Hippocampal formation (tissue), 2 donors: ENCODE data around the gene PARD3B.
"Not testable (repeated sequence)": the region's sequence is repeated elsewhere in the genome, so short reads cannot be mapped to it uniquely, and the experiment has no call there.

Source experiments
- DNase-seq, 2 donors: peaks; one replicate each; lab custom pipeline; 2025; lab: John Stamatoyannopoulos, UW

PARD3B gene

DNA sequence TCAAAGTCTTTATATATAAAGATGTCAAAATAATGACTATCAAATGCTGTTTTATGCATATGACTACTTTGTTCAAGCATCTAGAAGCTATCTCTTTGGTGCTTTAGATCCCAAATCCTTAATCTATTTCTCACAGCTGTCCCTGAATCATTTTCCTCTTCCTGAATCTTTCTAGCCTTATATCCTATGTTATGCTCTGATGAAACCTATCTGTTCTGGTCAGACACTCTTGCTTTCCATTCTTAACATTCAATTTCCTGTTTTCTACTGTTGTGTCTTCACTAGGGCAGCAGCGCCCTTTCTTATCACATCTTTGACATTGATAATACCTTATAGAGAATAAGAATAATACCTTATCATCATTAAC is 6.3 kb upstream of the PARD3B start:
- DNase-seq = no peak

DNA sequence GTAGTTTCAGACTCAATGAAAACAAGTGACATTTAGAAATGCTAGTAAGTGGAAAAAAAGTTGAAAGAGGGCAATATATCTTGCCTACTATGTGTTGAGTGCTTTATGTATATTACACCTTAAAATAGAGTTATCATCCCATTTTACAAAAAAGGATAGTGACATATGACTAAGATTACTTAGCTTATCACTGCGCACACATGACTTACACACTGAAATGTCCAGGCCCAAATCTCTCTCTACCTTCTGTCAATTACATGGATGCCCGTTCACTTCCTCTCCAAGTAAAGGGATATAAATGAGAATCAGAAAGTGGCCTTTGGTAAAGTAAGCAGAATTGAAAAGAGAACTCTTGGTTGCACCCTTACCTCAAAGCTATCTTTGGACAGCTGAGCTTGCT is 3.6 kb upstream of the PARD3B start:
- DNase-seq = no peak

DNA sequence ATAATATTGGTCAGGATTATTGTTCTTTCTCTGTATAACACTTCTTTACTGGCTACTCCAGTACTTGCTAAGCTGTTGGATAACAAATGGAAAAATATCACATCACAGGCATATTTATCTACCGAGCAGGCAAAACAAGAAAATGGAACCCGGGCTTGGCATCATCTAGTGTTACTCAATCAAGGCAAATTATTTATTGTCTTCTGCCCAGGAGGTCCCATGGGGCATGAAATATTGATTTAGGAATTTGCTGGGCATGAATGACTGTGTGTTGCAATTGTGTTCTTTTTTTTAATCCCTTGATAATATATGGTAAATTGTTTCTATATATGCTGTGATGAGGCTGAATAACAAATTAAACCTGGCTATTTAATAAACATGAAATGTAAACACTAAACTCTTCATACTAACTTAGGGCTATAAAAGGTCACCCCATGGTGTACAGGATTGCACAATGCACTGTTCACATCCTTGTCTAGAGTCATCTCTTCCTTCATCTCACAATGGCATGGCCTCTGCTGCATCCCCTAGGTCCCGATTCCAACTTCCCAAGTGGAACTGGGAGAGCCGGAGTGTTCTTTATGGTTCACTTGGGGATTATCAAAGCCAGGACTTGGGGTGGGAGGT is 2.2 kb upstream of the PARD3B start:
- no peak for DNase-seq

DNA sequence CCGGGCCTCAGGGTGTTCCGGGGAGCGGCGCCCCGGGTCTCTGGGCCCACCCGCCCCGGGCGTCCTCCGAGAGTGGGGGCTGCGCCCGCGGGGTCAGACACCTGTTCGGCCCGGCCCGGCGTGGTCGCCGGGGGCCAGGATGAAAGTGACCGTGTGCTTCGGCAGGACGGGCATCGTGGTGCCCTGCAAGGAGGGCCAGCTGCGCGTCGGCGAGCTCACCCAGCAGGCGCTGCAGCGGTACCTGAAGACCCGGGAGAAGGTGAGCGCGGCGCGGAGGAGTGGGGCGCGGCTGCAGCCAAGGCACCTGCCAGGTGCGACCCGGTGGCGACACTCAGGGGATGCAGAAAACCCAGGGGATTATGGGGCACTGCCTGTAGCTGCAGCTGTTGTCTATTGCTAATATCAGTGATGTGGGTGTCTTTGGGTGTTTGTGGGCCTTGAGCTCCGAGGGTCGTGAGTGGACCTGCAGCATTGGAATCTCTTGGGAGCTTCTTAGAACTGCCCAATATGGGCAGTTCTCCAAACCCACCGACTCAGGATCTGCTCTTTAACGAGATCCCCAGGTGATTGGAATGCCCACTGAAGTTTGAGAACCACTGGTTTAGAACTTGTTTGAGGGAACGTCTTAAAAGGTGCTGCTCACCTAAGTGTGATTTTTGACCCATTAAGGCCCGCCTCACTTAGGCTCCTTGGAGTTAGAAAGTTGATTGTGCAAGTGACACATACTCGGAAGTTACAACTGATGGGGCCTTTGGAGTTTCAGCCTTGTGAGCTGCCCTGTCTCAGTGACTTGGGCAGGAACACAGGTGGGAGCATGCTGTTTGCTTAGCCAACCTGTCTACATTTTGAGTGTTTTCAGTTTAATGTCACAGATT is 823 bp downstream of the PARD3B start:
- no peak for DNase-seq

DNA sequence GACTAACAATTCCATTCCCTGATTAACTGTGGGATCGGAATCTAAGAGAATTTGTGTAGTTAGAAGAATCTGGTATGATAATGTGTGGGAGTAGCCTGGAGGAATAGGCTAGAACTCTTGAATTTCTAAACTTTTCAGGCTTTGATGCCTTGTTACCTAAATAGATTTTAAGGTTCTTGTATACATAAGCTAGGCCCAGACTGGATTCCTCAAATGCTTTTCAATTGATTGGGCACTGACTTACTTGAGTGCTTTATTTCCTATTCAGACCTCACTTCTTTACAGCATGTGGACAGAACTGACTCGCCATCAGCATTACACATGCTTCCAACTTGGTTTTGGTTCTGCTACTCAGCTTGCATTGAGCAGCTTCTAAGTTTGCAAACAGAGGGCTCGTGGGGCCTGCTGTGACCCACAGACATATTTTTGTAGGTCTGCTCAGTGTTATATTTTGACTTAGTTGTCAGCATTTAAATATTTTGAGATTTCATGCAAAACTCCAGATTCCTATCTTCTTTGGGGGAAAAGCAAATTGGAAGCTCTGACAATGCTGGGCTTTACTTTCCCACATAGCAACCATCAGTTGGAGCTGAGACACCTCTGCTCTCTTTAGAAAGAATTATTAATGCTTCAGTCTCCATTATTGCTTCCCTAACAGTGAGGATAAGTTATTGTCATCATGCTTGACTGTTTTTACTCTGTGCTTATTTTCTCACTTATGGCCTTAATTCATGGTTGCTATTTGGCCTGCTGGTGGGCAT is 5.7 kb downstream of the PARD3B start:
- no peak for DNase-seq

DNA sequence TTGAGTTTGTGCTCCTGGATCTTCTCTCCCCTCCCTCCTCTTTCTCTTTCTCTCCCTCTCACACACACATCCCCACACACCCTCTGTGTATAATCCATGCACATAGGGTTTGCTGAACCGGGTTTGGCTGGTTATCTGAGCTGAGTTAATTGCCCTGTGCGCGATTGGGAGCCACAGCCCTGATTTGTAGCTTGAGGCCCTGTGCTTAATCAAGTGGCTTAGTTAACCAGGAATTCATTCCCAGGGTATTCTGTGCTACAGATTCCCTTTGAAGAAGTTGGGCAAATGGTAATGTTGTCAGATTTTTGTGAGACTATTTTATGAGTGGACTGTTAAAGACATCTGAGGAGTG is 6.2 kb downstream of the PARD3B start:
- no peak for DNase-seq

DNA sequence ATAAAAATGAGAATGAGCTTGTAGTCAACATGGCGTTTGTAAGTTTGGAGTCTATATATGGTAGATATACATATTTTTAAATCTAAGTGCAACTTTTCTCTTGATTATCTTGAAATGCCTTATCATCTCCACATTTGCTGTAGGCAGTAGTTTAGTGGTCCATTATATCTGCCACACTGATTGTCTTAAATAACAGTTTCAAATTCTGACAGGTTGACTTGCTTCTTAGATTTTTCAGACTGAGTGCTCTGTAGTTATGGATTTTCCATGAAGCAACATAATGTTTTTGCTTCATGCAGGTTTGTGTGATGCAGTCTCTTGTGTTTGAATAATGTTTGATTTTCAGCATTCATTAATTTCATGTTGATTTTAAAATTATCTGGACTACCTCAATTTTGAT is 12.3 kb downstream of the PARD3B start:
- no peak for DNase-seq

DNA sequence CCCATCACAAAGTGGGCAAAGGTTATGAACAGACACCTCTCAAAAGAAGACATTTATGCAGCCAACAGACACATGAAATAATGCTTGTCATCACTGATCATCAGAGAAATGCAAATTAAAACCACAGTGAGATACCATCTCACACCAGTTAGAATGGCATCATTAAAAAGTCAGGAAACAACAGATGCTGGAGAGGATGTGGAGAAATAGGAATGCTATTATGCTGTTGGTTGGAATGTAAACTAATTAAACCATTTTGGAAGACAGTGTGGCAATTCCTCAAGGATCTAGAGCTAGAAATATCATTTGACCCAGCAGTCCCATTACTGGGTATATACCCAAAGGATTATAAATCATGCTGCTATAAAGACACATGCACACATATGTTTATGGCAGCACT is 14.1 kb downstream of the PARD3B start:
- DNase-seq = not testable (repeated sequence)

DNA sequence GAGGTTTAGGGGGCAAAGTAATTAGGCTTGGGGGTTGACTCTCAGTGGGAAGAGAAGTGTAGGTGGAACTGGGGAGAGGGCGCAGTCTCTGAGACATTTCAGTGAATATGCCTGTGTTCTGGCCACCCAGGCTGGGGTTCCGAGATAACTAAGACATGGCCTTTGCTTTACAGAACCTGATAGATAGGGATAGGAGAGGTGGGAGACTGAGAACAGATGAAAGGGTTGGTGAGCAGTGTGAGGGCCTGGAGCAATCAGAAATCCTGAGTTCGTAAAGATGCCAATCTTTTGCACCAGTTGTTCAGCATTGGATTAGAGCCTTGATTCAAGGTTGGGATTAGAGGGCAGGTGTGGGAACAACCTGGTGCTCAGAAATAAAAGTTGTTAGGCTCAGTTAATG is 15.6 kb downstream of the PARD3B start:
- DNase-seq = no peak

DNA sequence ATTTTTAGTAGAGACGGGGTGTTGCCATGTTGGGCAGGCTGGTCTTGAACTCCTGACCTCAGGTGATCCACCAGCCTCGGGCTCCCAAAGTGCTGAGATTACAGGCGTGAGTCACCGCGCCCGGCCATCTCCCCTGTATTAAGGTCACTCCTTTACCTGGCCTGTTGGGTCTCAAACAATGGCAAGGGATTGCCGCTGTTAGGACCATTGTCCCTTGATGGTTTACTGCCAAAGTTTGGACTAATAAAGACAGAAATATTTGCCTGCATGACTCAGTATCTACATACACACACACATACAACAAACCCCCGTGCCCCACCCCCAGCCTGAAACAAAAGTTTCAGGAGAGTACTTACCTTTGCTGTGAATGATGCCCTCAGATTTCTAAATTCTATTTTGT is 16.5 kb downstream of the PARD3B start:
- no peak for DNase-seq

DNA sequence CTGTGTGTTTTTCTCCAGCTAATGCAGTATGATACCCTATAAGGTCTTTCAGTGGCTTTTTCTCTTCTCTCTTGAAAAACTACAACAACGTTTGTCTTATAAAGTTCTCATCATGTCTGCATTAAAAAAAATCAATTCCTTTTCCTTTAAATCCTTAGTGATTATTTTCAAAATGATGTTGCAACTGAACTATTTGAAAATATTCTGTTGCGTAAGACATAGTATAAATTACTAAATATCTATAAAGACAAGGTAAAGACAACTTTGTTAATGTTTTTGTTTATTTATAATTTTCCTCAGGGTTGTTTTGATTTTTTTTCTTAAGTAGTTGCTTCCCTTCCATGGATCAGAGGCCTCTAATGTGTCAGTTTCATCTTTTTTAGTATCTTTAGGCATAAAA is 21.2 kb downstream of the PARD3B start:
- no peak for DNase-seq

DNA sequence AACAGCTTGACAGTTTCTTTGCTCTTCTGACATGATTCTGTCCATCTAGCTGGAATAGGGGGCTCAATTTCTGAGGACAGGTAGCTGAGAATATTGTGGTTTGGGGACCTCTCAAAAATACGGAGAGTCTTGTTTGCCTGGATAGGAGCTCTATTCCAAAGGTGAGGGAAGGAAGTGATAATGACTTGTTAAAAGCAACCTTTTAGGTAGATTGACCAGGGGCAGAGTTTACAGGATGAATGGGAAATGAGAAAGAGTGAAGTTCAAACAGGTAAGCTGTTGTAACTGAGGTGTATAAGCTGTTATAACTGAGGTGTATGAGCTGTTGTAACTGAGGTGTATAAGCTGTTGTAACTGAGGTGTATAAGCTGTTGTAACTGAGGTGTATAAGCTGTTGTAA is 25.1 kb downstream of the PARD3B start:
- no peak for DNase-seq

DNA sequence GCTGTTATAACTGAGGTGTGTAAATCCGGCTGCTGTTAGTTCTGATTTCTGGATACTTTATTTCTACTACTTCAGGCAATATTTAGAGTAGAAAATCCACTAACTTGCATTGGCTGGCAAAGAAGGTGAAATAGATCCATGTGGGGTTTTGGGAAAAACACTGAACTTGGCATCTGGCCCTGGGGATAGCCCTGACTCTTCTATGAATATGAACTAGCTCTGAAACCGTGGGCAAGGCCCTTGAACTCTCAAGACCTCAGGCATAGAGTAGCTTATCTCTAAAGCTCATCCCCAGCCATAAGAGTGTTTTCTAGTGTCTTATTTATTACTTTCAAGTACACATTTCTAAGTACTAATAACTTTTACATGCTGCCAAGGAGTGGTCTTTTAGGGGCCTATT is 25.8 kb downstream of the PARD3B start:
- no peak for DNase-seq

DNA sequence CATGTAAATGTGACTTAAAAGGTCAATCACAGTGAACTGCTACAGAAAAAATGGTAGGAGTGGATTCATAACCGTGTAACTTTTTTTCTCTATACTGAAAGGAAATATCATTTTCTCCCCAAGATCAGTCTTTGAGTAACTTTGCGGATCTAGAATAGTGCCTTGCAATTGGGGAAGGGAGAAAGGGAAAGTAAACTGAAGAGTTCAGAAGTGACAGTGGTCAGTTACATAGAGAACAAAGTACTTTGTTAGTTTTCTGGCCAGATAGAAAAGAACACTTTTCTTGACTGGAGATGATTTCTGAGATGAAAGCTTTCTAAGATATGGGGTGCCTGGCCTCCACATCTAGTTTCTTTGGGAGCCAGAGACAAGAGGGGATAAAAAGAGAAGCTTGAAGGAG is 26.6 kb downstream of the PARD3B start:
- DNase-seq = no peak

DNA sequence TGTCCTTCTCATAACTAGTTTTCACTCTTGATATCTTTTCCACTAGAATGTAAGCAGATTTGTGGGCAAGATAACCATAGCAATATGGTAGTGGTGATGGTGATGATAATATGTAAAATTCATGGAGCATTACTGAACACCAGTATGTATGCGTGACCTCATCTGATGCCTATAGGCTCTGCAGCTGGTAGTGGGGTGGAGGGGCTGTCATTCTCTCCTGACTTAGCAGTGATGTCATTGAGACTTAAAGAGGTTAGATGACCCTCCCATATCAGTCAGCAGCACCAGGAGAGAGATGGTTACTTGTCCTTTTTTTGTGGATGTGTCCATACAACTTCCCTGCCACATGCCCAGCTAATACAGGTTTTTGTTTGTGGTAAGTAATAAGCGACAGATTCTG is 27.9 kb downstream of the PARD3B start:
- no peak for DNase-seq

DNA sequence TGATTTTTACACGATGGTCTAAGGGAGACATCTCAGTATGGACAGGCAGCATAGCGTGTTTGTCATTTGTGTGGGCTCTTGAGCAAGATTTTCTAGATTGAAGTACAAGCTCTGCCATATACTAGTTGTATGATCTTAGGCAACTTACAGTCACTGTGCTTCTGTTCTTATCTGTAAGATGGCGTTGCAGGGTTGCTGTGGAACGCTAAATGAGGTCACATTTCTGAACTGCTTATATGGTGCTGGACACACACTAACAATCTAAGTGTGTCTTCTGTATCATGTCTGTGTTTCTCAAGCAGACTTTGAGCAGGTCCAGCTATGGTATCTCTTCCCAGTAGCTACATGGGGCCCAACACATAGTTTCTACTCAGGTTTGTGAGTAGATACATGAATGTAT is 29.2 kb downstream of the PARD3B start:
- no peak for DNase-seq

DNA sequence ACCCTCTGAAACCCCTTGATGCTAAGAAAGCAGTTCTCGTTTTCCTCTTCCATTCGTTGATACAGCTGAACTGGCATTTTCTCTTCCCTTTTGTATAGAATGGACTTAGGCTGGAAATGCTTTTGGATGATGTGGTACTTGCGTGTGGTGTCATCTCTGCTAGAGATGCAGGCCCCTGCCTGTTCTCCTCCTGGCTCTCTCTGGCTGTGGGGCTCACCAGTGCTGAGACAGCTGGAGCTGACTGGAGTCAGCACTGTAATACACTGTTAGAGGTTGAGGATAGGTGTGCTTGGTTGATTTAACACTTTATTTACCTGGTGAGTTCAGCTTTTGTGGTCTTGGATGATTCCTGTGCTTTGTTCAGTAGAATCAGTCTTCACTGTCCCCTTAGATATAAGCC is 30.2 kb downstream of the PARD3B start:
- no peak for DNase-seq

DNA sequence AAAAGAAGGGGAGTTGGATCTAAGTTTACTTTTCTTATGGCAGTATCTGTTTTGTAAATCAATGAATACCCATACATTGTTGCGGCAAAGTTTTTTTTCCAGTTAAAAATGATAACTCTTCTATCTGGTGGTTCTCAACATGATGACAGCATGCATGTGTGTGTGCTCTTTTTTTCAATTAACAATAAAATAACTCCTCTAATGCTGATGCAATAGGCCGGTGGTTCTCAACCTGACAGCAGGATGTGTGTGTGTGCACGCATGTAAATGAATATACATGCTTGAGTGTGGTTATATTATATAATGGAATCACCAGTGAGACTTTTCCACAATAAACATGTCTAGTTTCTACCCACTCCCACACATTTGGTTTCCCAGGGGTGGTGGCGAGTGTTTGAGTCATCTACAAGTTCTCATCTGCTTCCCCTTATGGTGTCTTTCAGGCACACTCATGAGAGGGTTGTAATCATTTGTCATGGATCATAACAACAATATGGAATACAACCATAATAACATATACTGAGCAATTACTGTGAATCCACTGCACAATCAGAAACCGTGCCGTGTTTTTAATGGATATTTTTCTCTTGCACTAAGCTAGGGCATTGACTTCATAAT is 31.2 kb downstream of the PARD3B start:
- DNase-seq = no peak

DNA sequence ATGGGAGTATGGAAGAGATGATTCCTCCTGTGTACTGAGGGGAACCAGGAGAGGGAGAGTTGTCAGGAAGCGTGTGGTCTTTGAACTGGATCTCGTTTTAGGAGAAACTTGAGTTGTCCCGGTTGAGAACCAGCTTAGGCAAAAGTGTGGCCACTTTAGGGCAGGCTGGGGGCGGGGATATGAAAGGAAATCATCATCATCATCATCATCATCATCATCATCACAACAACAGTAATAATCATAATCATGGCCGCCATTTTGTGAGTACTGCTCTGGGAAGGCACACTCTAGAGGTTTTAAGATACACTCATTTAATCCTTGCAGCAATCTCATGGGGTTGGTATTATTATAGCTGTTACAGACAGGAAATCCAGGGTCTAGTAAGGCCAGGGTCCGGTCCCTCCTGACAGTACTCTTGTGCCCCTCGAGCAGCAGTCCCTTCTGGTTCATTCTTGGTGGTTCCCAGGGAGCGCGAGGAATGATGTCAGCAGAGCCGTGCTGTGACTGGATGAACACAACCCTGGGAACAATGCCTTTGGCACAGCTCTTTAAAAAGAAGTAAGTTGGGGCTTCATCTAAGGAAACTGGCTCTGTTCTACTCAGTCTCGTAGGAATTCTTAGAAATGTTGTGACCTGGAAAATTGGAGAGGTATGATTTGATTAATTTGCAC is 33.8 kb downstream of the PARD3B start:
- no peak for DNase-seq

DNA sequence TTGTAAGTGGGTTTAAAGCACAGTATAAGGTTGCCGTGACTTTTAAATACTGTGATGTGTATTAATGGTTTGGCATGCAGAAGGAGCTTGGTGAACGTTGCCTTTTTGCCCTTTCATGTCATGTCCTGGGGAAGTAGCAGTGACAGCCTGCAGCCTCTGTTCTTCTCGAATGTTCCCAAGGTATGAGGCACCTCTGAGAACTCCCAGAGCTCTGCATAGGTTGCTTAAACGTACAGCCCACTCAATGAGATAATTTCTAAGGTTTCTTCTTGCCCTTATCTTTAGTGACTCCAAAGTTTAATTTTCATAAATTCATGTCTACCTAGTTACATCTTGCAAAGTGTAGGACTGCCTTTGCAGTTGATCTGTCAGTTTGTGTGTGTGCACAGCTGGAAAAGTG is 36.7 kb downstream of the PARD3B start:
- no peak for DNase-seq

DNA sequence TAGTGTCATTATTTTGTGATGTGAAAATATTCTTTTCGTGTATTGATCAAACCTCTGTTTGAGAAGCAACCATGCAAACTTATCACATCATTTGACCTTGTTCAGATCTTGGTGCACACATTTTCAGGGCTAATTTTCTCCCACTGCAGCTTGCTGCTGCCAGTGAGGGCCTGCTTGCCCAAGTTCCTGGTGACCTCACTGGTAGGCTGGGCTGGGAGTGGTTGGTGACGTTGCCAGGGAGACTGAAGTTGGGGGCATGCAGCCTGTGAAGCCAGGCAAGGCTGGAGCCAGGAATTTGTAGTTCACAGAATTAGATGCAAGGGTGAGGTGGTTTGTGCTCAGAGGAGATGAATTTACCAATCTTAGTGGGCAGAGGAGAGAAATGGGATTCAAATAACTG is 38.5 kb downstream of the PARD3B start:
- peak in 1 of 2 donors; percentile 5 for DNase-seq

DNA sequence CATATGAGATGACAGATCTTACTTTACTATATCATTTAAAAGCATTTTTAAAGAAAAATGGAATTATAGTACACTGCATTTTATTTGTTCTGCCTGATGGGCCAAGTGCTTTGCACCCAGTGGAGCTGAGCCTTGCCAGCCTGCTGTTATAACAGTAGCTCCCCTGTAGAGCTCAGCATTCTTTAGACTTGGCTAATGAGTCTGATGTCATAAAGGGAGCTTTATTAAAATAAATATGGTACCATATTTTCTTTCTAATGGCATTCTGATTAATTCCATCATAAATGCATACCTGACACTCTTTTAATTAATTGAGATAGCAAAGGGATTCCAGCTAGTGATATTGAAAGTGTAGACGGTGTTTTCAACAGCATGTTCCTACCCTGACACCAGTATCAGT is 40.7 kb downstream of the PARD3B start:
- no peak for DNase-seq
